Measurements from ENCODE around the gene NPLOC4.

DNA sequence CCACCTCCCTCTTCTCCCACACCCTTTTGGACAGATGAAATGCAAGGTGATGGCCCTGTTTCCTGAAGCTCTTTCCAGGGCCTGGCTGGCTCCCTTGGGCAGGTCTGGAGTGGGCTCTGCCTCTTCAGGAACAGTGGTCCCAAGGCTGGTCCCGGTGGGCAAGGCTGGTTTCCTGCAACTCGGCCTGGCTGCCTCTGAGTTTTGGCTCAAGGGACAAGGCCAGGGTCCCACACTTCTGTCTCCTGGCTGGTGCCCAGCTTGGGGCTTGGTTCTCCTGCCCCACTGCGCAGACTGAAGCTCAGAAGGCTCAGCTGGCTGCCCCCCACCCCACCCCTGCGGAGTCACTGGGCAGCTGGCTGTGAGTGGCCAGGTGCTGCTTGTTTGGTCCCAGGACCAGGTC lies 120.5 kb downstream of the NPLOC4 start:
- TF ChIP-seq, protein P1, sequence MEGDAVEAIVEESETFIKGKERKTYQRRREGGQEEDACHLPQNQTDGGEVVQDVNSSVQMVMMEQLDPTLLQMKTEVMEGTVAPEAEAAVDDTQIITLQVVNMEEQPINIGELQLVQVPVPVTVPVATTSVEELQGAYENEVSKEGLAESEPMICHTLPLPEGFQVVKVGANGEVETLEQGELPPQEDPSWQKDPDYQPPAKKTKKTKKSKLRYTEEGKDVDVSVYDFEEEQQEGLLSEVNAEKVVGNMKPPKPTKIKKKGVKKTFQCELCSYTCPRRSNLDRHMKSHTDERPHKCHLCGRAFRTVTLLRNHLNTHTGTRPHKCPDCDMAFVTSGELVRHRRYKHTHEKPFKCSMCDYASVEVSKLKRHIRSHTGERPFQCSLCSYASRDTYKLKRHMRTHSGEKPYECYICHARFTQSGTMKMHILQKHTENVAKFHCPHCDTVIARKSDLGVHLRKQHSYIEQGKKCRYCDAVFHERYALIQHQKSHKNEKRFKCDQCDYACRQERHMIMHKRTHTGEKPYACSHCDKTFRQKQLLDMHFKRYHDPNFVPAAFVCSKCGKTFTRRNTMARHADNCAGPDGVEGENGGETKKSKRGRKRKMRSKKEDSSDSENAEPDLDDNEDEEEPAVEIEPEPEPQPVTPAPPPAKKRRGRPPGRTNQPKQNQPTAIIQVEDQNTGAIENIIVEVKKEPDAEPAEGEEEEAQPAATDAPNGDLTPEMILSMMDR (IDR thresholded peaks at IDR 0.05) = no peak
- no peak for TF ChIP-seq POLR2A (IDR thresholded peaks at IDR 0.05)

Measured in heart left ventricle (tissue), 13 donors.